A549 (cell line): ENCODE results near the gene KRTAP12-2.

Experiments used
- CHD4 ChIP-seq: fragments of 200-600 bp; sonication (generic); IDR thresholded peaks from 2 replicates; pipeline ENCODE4 v1.6.1; 2016; ENCODE audit warnings: antibody characterized with exemption, mild to moderate bottlenecking, borderline replicate concordance
- CTCF ChIP-seq: fragments of >200 bp; sonication (Bioruptor Twin); formaldehyde crosslinking; IDR thresholded peaks from 3 replicates; pipeline ENCODE4 v1.5.1; 2016
- NR3C1 ChIP-seq: fragments of >200 bp; sonication (Bioruptor Twin); formaldehyde crosslinking; IDR thresholded peaks from 3 replicates; pipeline ENCODE4 v1.6.1; 2017
- POLR2A ChIP-seq: IDR thresholded peaks from 2 replicates; pipeline ENCODE4 v1.6.1; 2012; ENCODE audit warnings: mild to moderate bottlenecking, low read length
- RCOR1 ChIP-seq: fragments of 150-350 bp; IDR thresholded peaks from 2 replicates; pipeline ENCODE4 v1.6.1; 2014; ENCODE audit warnings: antibody characterized with exemption, low read length, low read depth

GRCh38 chr21:44713130-44713529 lies 46.4 kb upstream of the KRTAP12-2 start:
- TF ChIP-seq NR3C1 (no peak), RCOR1 (no peak), CTCF (no peak), CHD4 (no peak), POLR2A (no peak)
